Testis (tissue), 3 donors: ENCODE data around the gene ACTL8. TPM values are rescaled to one million over a fixed set of nuclear protein-coding genes. Genes with fewer than 3 reads are reported as not detected.

Source experiments
- DNase-seq: peaks from one replicate; pipeline ENCODE4 v3.0.0-alpha.2; 2019
- H3K27ac ChIP-seq, 2 donors: fragments of 200-600 bp; sonication (generic); one replicate each; pipeline ENCODE4 v1.5.1; 2019
- H3K27me3 ChIP-seq: fragments of 200-600 bp; sonication (generic); one replicate; pipeline ENCODE4 v1.5.1; 2019
- H3K36me3 ChIP-seq: fragments of 200-600 bp; sonication (generic); one replicate; pipeline ENCODE4 v1.5.1; 2017; ENCODE audit warnings: low read depth; ENCODE audit errors: missing control alignments
- H3K4me1 ChIP-seq: fragments of 200-600 bp; sonication (generic); one replicate; pipeline ENCODE4 v1.5.1; 2019
- H3K4me3 ChIP-seq, 2 donors: fragments of 200-600 bp; sonication (generic); one replicate each; pipeline ENCODE4 v1.5.1; 2017 to 2019
- H3K9me3 ChIP-seq: fragments of 200-600 bp; sonication (generic); one replicate; pipeline ENCODE4 v1.5.1; 2017
- CTCF ChIP-seq, 3 experiments: fragments of 450-650 bp in 2 of 3; fragments of 200-600 bp in 1 of 3; sonication (generic) in 1 of 3; IDR thresholded peaks; one replicate each; pipeline ENCODE4 v1.5.1; 2016 to 2019; ENCODE audit warnings: antibody characterized with exemption in 3 of 3, mild to moderate bottlenecking in 2 of 3, moderate library complexity in 1 of 3
- POLR2A ChIP-seq: fragments of 450-650 bp; IDR thresholded peaks from one replicate; pipeline ENCODE4 v1.6.1; 2017; ENCODE audit warnings: antibody characterized with exemption, mild to moderate bottlenecking, moderate library complexity
- WGBS, 2 donors: methylation state at CpG; one replicate each; pipeline ENCODE4 v1.1.5; 2018; 5-methylcytosine and 5-hydroxymethylcytosine counted together
- intact Hi-C: fragments of 100-400 bp; cut with DNase I; formaldehyde crosslinking; loops from one replicate; pipeline ENCODE4 v1.15.1; 2023; ENCODE audit warnings: low total_unique reads
- polyA plus RNA-seq: library from polyadenylated mRNA; stranded (reverse); fragments of 350-450 nt; fragmentation: Illumina TruSeq; extraction: RNeasy Lipid Tissue Mini Kit (QIAGEN cat#74804); gene quantifications from one replicate; pipeline ENCODE4 v1.2.3, GENCODE V29; 2014; ENCODE audit warnings: low read depth, low replicate concordance; ENCODE audit not compliant: insufficient read depth
- total RNA-seq, 2 donors: library from RNA; depleted of rRNA; stranded (reverse); fragments of >200 nt; gene quantifications; one replicate each; pipeline ENCODE4 v1.2.3, GENCODE V29; 2016

The ACTL8 gene
- total and polyA plus RNA-seq, 3 donors from 2014 or later = 10.9 to 12.8 (median 12.6) TPM

DNA sequence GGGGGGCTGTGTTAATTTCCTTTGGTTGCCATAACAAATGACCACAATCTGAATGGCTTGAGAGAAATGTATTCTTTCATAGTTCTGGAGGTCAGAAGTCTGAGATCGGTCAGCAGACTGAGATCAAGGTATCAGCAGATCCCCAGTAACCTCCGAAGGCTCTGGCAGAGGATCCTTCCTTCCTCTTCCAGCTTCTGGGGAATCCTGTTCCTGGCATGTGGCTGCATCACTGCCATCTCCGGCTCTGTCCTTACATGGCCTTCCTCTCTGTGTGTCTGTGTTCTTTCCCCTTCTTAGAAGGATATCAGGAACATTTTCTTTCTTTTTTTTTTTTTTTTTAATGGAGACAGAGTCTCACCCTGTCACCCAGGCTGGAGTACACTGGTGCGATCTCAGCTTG lies 25.8 kb downstream of the ACTL8 start:
- WGBS, 2 donors = 52 to 60% methylated on average over 4 of the region's 4 CpGs
- Histone ChIP-seq H3K27ac (no peak overlapping the region), H3K4me1 (no peaks in the 10 kb centered on the region), H3K27me3 (no peaks in the 10 kb centered on the region), H3K9me3 (no peaks in the 10 kb centered on the region), H3K4me3 (no peak overlapping the region), H3K36me3 (no peaks in the 10 kb centered on the region)
- no peak for DNase-seq
- TF ChIP-seq POLR2A = no peak
- TF ChIP-seq CTCF (IDR thresholded peaks at IDR 0.05) = no peak
- intact Hi-C loops = no loop called here

DNA sequence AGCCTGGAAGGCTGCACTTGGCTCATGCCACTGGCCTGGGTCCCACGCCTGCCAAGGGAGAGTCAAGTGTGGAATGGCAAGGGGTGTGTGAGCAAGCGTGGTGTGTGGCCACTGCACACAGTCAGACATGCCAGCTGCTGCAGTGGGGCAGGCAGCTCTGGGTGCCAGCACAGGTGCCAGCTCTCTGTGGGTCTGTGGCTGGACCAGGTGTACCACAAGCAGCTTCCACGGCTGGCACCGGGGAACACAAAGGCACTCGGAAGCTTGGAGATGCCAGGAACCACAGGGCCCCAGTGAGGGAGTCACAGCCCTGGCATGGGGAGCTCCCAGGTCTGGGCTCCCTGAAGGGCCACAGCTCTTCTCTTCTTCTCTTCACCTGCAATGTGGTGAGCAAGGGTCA lies 34.8 kb downstream of the ACTL8 start:
- Histone ChIP-seq H3K27me3 (no peaks in the 10 kb centered on the region), H3K27ac (no peak overlapping the region), H3K4me3 (no peak overlapping the region), H3K36me3 (no peaks in the 10 kb centered on the region), H3K9me3 (no peaks in the 10 kb centered on the region), H3K4me1 (no peaks in the 10 kb centered on the region)
- WGBS, 2 donors = 92 to 100% methylated on average over 3 to 5 of the region's 5 CpGs
- intact Hi-C loops = no loop called here
- TF ChIP-seq POLR2A (no peak), CTCF (IDR thresholded peaks at IDR 0.05) (no peak)
- no peak for DNase-seq

DNA sequence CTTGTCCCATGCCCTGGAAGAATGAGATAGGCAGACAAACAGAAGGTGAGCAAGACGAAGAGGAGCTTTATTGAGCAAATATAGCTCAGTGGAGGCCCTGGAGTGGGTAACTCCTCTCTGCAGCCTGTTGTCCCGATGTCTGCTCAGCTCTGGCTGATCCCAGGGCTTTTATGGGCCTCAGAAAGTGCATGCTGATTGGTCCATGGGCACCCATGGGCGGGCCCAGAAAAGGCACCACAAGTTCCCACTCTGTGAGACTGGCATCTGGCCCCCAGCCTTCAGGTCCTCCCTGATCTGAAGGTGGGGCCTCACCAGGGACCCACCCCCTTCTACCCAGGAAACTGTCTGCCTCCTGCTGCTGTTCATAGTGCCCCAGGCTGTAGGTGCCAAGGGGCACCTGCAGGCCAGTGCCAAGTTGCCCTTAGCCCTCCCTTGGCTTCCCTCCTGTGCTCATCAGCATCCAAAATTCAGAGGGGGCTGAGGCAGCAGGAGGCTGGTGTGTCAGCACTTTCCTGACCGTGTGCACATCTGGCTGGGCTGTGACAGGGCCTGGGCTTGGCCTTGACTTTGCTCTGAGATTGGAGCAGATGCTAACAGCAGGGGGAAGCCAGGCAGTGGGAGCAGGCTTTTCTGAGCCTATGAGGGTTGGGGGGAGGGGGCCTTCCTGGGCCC lies 35.4 kb downstream of the ACTL8 start:
- H3K36me3 ChIP-seq = no peaks in the 10 kb centered on the region
- no peaks in the 10 kb centered on the region for H3K9me3 ChIP-seq
- TF ChIP-seq POLR2A (no peak), CTCF (IDR thresholded peaks at IDR 0.05) (no peak)
- DNase-seq = no peak
- no peak overlapping the region for H3K4me3 ChIP-seq
- no peak overlapping the region for H3K27ac ChIP-seq
- H3K4me1 ChIP-seq = no peaks in the 10 kb centered on the region
- H3K27me3 ChIP-seq = no peaks in the 10 kb centered on the region
- intact Hi-C loops = no loop called here
- WGBS, 2 donors = 85 to 100% methylated on average over 1 to 4 of the region's 4 CpGs

GRCh38 chr1:17791055-17791390 lies 35.9 kb downstream of the ACTL8 start:
- H3K27me3 ChIP-seq = no peaks in the 10 kb centered on the region
- TF ChIP-seq CTCF (IDR thresholded peaks at IDR 0.05) (no peak), POLR2A (no peak)
- no peaks in the 10 kb centered on the region for H3K9me3 ChIP-seq
- no peaks in the 10 kb centered on the region for H3K36me3 ChIP-seq
- H3K4me1 ChIP-seq = no peaks in the 10 kb centered on the region
- no peak overlapping the region for H3K4me3 ChIP-seq
- WGBS, 2 donors = 59 to 62% methylated on average over 3 to 9 of the region's 9 CpGs
- no peak overlapping the region for H3K27ac ChIP-seq
- intact Hi-C loops = no loop called here
- no peak for DNase-seq

GRCh38 chr1:17791480-17791879 lies 36.3 kb downstream of the ACTL8 start:
- no peak overlapping the region for H3K4me3 ChIP-seq
- no peak for DNase-seq
- no peak for TF ChIP-seq CTCF (IDR thresholded peaks at IDR 0.05)
- no peaks in the 10 kb centered on the region for H3K9me3 ChIP-seq
- H3K4me1 ChIP-seq = no peaks in the 10 kb centered on the region
- no peaks in the 10 kb centered on the region for H3K27me3 ChIP-seq
- H3K27ac ChIP-seq = no peak overlapping the region
- intact Hi-C loops = no loop called here
- 77 to 92% methylated on average over 7 of the region's 7 CpGs for WGBS, 2 donors
- H3K36me3 ChIP-seq = no peaks in the 10 kb centered on the region
